Stimulated activated CD4-positive, alpha-beta T cell treated with anti-CD3 and anti-CD28 coated beads, Interleukin-15, amount 100 ng/mL, for 48 hours (primary cell): Measurements from ENCODE around the gene KRTAP19-3.
"Not testable (repeated sequence)": the region's sequence is repeated elsewhere in the genome, so short reads cannot be mapped to it uniquely, and the experiment has no call there.

Source experiments
- DNase-seq, 2 donors: peaks; one replicate each; pipeline ENCODE4 v3.0.0-alpha.2; 2020; ENCODE audit warnings: low read depth in 2 of 2

Gene KRTAP19-3

GRCh38 chr21:30491963-30492428 is at the start of gene KRTAP19-3:
KRTAP19-3 (minus strand) TSS chr21:30492013; CDS start chr21:30491957, 56 bp downstream.
- DNase-seq: no peak

- DNase-seq: no peak
Observed at GRCh38 chr21:30518876-30519275, 27.1 kb upstream of the KRTAP19-3 start.

- no peak for DNase-seq
Observed at GRCh38 chr21:30515681-30516080, 23.9 kb upstream of the KRTAP19-3 start.

GRCh38 chr21:30505621-30506205 is 13.9 kb upstream of the KRTAP19-3 start:
- not testable (repeated sequence) for DNase-seq

GRCh38 chr21:30502041-30502440 is 10.2 kb upstream of the KRTAP19-3 start, which contains the start of gene KRTAP19-5:
KRTAP19-5 (minus strand) TSS chr21:30502141; CDS start chr21:30502090, 51 bp downstream.
- DNase-seq: no peak

- no peak for DNase-seq
Observed at GRCh38 chr21:30497065-30497464, 5.3 kb upstream of the KRTAP19-3 start, which contains the start of gene KRTAP19-4. KRTAP19-4 (minus strand) TSS chr21:30497165; CDS start chr21:30497110, 55 bp downstream.

GRCh38 chr21:30487336-30487735 is 4.5 kb downstream of the KRTAP19-3 start, which contains the start of gene KRTAP19-2:
KRTAP19-2 (minus strand) TSS chr21:30487436; CDS start chr21:30487348, 88 bp downstream.
- no peak for DNase-seq

GRCh38 chr21:30486180-30486579 is 5.6 kb downstream of the KRTAP19-3 start:
- DNase-seq: no peak

GRCh38 chr21:30482130-30482529 is 9.7 kb downstream of the KRTAP19-3 start:
- no peak for DNase-seq

- DNase-seq: no peak
Observed at GRCh38 chr21:30480145-30480544, 11.7 kb downstream of the KRTAP19-3 start, which contains the start of gene KRTAP19-1. KRTAP19-1 (minus strand) TSS chr21:30480367; CDS start chr21:30480317, 50 bp downstream.

- DNase-seq: no peak
Observed at GRCh38 chr21:30479259-30479658, 12.6 kb downstream of the KRTAP19-3 start.

GRCh38 chr21:30478004-30478403 is 13.8 kb downstream of the KRTAP19-3 start:
- no peak for DNase-seq

GRCh38 chr21:30468900-30469714 is 22.7 kb downstream of the KRTAP19-3 start:
- no peak for DNase-seq

- no peak for DNase-seq
Observed at GRCh38 chr21:30463713-30464112, 28.1 kb downstream of the KRTAP19-3 start.

- DNase-seq: no peak
Observed at GRCh38 chr21:30448514-30448913, 43.3 kb downstream of the KRTAP19-3 start.

GRCh38 chr21:30447056-30447455 is 44.8 kb downstream of the KRTAP19-3 start:
- no peak for DNase-seq

GRCh38 chr21:30444204-30444603 is 47.6 kb downstream of the KRTAP19-3 start:
- no peak for DNase-seq

GRCh38 chr21:30443226-30443625 is 48.6 kb downstream of the KRTAP19-3 start:
- DNase-seq: no peak
